LoVo (cell line): ENCODE measurements around the gene USP25.
A peak's percentile ranks its signal among the peaks of the same experiment; 100 is the strongest.

Source experiments
- DNase-seq: peaks from one replicate; pipeline ENCODE4 v3.0.0-alpha.2; 2016; ENCODE audit warnings: low spot score

Gene USP25

DNA sequence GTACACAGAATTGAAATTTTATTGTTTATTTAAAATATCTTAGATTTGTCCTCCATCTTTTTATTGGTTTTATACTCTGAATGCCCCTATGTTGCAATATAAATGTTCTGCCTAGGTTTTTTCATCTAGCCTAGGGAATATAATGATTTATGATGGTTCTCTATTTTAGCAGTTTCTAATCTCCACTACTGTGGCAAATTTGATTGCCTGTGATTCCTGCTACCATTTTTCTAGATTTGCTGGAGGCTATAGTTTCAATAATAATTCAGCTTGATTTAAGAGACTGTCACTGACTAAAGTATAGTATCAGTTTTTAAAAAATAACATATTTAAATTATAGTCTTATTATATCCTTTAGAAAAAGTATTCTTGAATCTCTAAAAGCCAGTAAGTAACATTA, 90.5 kb downstream of the USP25 start:
- no peak for DNase-seq

DNA sequence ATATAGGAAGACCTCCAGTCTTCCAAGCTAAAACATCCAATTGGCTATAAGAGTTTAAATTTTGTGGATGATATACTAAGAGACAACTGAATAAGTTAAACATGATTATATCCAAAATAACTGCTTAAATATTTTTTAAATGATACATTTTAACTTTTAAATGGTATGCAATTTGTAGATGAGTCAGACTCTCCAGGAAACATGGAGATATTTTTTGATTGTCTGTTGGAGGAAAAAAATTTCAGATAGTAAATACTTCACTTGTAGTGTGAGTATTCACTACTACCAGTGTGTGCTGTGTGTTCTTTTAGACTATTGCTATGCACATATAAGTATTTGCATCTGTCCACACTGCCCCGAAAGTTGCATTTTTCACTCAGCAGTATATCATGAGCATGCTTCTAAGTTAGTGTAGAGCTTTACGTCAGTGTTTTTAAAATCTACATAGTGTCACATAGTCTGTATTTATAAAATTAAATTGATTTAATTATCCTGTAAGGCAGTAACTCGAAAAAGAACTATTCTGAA, 91.1 kb downstream of the USP25 start:
- no peak for DNase-seq

DNA sequence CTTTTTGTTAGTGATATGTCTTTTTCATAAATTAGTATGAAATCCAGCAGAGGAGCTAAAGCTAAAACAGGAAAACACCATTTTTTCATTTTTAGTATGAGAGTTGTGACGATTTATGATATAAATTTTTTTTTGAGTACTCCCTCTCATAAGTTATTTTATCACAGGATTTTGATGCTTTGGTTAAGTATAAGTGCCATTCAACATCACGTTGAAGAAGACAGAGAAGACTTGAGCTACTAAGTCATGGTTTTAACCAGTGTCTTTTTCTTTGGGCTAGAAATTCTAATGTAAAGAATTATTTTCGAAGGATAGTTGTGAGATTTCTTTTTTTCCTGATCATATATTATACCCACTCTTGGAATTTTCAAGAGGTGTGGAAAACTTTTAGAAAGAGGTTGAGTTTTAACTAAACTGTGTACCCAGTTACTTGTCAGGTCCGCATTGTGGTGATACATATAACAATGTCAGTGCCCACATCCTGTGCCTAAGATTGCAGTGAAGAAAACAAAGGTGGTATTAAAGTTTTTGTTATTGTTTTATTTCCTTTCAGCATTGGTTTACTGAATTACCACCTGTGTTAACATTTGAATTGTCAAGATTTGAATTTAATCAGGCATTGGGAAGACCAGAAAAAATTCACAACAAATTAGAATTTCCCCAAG, 93.8 kb downstream of the USP25 start:
- no peak for DNase-seq

DNA sequence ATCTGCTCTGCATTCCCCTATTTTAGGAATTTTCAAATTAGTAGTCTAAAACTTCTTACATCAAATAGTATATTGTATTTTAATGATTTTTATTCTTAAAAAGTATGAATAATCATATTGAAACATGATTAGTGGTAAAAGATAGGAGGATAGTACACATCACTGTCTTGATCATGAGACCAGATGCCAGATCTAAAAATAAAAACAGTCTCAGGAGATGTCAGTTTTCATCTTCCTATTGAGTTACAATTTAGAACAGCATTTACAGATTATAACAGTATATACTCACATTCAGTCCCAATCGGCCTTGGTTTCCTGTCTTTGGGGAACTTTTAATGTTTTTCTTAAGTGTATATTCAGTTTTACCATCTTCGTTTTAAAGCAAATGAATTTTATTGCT, 95.9 kb downstream of the USP25 start:
- no peak for DNase-seq

DNA sequence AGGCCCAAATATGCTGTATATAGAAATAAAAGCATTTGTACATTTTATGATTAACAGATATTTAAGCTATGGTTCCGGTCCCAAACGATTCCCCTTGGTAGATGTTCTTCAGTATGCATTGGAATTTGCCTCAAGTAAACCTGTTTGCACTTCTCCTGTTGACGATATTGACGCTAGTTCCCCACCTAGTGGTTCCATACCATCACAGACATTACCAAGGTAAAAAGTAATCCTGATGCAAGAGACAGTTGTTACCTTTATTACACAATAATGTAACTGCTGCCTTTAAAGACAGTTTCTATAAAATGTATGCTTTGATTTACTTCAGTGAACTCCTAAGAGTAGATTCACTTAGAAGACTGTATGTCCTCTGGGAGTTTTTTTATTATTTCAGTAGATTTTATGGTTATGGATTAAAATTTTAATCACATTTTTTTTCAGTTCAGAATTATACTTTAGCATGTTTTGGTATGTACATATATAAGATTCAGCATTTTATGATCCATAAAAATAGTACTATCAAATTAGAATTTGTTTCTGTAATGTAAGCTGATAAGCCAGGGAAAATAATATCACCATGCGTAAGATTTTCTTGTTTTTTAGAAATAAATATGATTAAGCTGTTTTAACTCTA, 96.5 kb downstream of the USP25 start:
- DNase-seq: peak; percentile 68

DNA sequence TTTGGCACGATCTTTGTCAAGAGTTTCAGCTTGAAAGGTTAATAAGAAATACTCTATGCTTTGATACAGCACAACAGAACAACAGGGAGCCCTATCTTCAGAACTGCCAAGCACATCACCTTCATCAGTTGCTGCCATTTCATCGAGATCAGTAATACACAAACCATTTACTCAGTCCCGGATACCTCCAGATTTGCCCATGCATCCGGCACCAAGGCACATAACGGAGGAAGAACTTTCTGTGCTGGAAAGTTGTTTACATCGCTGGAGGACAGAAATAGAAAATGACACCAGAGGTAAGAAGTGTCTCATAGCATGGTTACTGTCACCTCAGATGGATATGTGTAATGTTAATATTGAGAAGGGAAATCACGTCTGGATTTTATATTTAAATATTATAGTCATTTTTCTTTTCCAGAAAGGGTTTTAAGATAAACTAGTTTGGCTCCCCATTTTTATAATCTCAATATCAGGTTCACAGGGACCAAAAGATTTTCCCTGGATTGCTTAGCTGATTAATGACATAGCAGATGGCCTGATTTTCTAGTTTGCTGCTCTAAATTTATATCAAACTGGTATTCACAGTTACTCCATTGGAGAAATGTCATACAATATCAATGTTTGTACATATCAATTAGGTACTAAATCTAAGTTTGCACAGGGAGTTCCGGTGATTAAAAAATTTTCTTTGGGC, 97.3 kb downstream of the USP25 start:
- no peak for DNase-seq

DNA sequence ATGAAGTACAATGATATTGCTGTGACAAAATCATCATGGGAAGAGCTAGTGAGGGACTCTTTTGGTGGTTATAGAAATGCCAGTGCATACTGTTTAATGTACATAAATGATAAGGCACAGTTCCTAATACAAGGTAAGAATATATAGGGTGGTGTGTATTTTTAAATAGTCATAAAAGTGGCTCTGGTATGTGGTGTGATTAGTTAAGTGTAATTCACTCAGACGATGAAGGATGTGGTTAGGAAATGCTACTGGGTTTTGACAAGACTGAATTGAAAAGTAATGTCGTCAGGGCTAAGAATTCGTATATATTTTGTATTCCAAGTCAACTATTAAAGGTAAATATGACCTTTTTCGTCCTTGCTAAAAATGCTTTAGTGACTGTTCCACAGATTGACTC, 101.7 kb downstream of the USP25 start:
- no peak for DNase-seq

DNA sequence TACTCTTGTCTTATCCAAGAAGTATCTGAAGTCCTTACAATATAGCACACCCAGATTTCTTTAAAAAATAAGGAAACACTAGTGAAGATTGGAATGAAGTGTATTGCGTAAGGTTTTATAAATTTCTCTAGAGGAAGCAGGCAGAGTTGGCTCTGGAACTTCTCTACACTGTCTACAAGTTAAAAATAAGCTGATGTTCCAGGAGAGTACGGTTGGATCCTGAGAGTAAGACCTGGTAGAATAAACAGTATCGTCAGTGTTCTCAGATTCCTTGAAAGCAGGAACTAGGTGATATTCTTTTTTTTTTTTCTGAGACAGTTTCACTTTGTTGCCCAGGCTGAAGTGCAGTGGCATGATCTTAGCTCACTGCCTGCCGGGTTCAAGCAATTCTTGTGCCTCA, 107.9 kb downstream of the USP25 start:
- no peak for DNase-seq

DNA sequence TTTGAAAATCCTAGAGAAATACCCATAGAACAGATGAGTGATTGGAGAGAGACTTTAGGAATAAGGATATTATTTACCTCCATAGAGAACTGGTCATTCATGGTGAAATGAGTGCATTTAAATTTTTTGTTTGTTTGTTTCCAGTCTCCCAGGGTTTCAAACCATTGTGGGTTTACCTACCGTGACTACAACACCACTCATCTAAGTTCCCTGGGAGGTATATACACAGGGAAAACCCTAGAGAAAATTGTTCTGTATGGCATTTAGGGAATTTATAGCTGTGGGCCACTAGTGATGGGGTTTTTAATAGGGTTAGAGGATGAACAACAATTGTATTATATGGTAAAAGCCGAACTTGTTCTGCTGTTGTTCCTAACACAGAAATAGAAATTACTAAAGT, 109.2 kb downstream of the USP25 start:
- no peak for DNase-seq

DNA sequence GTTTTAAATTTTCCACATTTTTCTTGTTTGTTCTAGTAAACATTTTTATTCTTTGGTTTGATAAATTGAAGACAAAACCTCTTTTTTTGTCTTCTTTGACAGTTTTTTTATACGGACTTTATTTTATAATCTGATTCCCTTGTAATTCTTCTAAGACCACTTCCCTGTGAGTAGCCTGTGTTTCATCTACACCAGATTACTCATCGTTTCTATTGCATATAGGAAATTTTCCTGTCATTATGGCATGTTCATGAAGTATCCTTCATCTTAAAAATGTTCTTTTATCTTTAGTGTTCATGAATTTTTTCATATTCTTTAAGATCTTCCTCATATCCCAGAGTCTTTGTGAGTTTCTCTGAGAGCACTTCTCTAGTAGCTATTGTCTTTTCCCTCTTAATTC, 109.8 kb downstream of the USP25 start:
- DNase-seq: no peak

DNA sequence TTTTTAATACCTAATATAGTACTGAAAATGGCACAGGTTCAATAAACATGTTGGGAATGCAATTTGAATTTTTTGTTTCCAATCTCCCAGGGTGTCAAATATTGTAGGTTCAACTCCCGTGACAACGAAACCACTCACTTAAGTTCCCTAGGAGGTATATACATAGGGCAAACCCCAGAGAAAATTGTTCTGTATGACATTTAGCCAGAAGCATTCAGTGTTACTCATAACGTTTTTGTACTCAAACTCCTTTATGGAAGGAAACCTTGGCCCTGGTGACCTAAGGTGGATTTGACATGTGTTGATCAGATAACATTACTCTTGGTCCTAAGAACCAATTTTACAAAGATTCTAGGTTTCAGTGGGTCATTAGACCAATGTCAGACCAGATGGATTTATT, 110.6 kb downstream of the USP25 start:
- DNase-seq: no peak

DNA sequence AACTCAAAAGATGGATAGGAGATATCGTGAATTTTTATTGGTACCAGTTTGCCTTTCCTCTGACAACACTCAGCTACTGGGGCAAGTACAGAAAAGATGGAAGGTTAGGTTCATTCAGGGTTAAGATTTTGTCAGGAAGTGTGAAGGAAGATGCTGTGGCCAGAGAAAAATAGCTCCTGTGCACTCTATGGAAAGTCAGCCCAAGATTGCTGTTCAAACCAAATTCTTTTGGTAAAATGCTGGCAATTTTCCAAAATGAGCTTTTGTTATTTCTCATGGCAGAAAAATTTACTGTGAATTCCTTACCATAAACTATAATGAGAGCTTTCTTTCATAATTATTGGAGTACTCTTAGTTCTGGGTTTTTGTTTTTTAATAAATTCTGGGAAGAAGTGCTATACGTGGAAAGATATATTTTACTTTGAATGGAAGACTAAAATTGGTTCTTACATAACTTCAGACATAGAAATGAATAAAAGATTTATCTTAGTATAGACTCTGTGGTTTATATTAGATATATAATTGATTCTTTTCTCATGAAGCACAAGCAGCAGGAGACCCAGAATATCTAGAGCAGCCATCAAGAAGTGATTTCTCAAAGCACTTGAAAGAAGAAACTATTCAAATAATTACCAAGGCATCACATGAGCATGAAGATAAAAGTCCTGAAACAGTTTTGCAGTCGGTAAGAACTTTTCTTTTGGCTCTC, 112.2 kb downstream of the USP25 start:
- no peak for DNase-seq

DNA sequence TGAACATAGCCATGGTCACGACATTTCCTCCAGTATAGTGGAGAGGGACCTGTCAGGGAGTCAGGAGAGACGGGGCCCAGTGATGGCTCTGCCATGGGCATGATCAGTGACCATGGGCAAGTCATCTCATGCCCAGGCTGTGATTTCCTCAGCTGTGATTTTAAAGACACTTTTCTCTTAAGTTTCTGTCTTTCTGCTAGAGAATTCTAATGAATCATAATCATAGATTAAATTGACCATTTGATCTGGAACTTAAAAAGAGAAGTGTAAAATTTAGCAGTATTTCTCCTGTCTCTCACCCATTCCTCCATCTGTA, 112.7 kb downstream of the USP25 start:
- no peak for DNase-seq

DNA sequence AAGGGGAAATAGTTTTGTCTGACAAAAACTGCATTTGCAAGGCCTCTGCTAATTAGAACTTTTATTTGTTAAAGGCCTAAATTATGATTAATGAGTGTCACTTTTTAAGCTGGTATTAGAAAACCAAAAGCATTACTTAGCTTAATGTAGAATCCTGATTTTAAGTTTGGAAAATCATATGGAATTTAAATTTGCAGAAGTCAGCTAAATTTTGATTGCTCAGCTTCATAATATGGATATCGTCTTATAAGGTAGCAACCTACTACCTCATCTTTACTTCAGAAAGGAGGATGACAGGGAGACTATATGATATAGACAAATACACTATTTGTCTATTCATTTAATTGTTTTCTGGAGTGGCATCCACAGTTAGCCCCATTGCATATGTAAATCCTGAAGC, 114.0 kb downstream of the USP25 start:
- DNase-seq: no peak

DNA sequence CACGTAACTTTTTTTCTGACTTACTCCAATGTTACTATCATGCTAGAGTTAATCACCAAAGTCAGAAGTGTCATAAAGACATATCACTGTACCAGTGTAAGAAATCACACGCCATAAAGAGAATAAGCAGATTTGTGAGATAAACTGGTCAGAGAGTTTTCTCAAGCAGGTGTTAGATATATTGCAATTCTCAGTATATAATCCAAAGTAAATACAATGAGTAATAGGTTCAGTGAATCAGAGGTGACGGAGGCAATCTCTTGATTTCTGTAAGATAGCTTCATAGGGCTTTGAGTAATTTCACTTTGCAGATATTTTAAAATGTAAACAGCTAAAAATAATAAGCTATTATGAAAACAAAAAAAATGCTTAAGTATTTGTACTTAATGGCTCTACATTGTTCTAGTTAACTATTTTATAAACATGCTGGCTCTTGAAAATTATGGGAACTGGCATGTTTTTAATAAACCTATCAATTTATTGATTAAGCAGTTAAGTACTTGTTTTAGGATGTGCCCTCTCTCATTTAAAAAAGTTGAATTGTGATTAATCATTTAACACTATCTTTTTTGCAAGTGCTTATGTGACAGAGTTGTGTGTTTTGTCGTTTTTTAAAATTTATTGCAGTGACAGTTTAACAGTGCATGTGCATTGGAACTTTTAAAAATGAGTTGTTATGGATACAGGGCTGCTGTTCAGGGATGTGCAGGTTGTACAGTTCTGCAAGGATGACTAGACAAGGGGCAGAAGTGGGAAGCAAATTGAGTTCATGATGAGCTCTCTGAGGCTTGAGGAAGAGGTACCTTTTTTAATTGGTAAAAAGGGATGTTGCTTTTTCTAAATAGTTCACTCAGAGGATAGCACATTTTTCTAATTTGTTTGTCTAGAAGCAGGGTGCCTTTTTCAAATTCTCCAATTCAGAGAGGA, 119.1 kb downstream of the USP25 start:
- peak; percentile 26 for DNase-seq

DNA sequence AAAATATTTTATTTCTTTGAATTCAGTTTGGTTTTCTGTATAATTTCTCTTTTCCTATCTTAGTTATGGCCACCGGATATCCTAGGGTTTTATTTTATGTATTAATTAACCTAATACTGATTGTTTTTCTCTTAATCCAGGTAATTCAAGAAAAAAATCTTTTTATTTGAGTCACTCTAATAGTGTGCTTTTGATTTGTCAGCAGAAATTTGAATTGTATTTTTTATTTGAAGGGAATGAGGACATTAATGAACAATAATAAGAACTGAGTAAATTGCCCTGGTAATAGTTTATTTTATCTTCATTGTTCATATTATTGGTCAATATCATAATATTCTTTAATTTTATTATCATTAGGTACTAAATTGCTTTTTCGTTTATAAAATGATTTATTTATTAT, 120.1 kb downstream of the USP25 start:
- DNase-seq: no peak

DNA sequence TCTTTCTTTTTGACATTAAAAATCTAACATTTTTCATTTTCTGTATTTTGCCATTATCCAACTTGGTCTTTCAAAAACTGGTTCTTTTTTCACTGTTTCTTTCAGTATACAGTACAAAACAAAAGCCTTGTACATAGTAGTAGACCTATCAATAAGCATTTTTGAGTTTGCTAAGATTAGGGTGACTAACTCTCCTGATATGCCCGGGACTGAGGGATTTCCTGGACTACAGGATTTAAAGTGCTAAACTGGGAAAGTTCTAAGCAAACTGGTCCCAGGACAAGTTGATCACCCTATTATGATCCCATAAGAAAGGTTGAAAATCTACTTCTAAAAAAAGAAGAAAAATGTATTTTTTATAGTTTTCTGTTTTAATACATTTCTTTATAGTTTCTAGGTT, 120.9 kb downstream of the USP25 start:
- DNase-seq: no peak

DNA sequence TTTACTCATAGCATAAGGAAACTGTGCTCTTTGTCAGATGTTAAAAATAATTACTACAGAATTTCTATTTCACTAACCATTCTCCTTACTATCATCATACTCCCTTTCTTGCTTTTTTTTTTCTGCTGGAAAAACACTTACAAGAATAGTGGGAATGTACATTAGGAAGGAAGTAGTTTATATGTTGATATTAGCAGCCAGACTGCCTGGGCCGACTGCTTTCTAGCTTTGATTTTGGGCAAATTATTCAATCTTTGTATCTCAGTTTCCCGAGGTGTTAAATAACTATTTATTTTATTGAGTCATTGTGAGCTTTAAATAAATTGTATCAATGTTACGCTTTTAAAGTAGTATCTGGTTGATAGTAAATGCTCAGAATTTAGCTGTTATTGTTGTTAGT, 122.4 kb downstream of the USP25 start:
- DNase-seq: no peak

DNA sequence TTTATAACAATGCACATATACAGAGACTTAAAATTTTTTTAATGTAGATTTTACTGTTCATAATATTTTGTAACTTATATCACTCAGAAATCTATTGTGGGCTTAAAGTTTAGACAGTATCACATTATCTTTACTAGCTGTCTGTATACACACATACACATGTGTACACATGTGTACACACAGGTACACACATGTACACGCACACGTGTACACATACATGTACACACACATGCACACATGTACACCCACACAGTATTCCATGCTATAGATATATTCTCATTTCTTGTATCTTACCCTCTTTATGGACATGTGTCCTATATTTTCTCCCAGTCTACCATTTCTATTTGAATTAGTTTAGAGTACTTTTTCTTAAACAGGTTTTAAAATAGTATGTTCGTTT, 123.3 kb downstream of the USP25 start:
- DNase-seq: no peak

DNA sequence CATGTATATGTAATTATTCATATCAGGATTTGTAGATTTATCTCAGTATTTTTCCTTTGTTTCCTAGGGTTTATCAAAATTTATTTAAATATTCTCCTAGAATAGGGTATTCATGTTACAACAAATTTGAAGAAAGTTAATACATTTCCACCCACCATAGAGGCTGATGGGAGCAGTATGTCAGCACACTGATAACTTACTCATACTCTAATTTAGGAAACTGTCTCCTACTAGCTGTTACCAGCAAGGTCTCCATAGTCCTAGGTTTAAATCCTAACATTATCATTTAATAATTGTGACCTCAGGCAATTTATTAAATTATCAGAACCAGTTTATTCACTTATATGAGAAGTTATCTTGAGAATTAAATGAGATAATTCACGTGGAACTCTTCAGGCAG, 127.0 kb downstream of the USP25 start:
- no peak for DNase-seq

DNA sequence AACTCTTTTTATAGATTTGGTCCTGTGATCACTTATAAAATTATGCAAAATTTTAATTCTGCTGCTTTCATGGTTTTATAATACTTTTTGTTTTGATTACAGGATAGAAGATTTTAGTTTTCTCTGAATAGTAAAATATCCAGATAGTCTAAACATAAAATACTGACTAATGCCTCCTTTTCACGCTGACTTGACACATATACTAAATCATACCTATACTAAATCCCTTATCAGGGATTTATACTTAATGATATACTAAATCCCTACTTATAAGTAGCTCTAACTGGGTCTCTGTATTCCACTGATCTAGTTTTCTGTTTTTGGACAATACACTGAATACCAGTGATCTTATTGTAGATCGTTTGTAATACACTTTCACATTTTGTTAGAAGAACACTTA, 128.0 kb downstream of the USP25 start:
- DNase-seq: no peak

DNA sequence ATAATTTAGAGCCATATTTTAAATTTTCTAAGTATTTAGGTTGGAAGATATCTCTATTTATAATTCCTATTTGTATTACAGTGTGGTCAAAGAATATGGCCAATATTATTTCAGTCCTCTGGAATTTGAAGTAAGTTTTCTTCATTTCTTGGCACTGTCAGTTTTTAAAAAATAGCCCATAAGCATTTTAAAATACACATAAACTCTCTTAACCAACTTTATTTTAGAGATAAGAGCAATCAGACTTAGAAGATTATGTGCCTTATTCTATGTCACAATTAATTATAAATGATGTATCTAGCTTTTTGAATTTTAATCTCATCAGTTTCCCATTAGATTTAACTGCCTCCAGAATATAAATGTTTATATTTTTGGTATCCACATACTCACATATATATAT, 130.8 kb downstream of the USP25 start:
- no peak for DNase-seq
